Astrocyte (in vitro differentiated cells and primary cell): ENCODE data around the gene RGS5.

Experiments used
- CTCF ChIP-seq: IDR thresholded peaks from 2 replicates; pipeline ENCODE4 v1.5.1; 2011; ENCODE audit warnings: low read depth, mild to moderate bottlenecking, inconsistent platforms, low read length, moderate library complexity; ENCODE audit not compliant: insufficient read depth
- EZH2 ChIP-seq: IDR thresholded peaks from 2 replicates; pipeline ENCODE4 v1.6.1; 2012; ENCODE audit warnings: mild to moderate bottlenecking, low read length, inconsistent platforms; ENCODE audit not compliant: insufficient read depth

DNA sequence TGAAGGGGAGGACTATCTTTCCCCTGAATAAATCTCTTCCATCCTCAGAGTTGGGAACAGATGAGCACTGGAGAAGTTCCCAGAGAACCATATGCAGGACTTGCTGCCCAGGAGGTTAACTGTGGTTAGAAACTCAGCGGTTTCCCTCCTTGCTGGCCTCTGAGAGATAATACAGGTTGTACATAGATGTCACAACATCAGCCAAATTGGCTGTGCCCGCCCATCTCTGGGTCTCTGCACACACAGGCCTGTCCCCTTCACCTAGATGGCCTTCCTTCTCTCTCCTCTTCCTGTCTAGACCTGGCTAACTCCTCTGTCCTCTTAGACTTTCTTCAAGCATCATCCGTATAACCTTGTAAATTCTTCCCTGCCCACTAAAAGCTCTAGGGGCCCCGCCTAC lies 5.7 kb downstream of the RGS5 start:
- TF ChIP-seq CTCF (no peak), EZH2 (no peak)
